Osteoblast (primary cell): Measurements from ENCODE around the gene TSPAN10. TPM values are rescaled to one million over a fixed set of nuclear protein-coding genes. Genes with fewer than 3 reads are reported as not detected.

ENCODE experiments used
- DNase-seq: peaks from one replicate; pipeline ENCODE4 v3.0.0; 2011; ENCODE audit warnings: low spot score, mixed read lengths; ENCODE audit not compliant: insufficient read length; ENCODE audit errors: missing footprints
- H2AFZ ChIP-seq: 2 replicates; pipeline ENCODE4 v1.6.0; 2011; ENCODE audit warnings: mild to moderate bottlenecking, low read length
- H3K27ac ChIP-seq: 2 replicates; pipeline ENCODE4 v1.5.1; 2011; ENCODE audit warnings: mild to moderate bottlenecking, low read depth, low read length, moderate library complexity
- H3K27me3 ChIP-seq: 2 replicates; pipeline ENCODE4 v1.6.0; 2012; ENCODE audit warnings: mild to moderate bottlenecking, control low read depth, inconsistent platforms, low read length, moderate library complexity; ENCODE audit not compliant: insufficient read depth
- H3K36me3 ChIP-seq: 2 replicates; pipeline ENCODE4 v1.5.1; 2011; ENCODE audit warnings: mild to moderate bottlenecking, low read length, control low read depth, moderate library complexity; ENCODE audit not compliant: insufficient read depth
- H3K4me1 ChIP-seq: 2 replicates; pipeline ENCODE4 v1.5.1; 2011; ENCODE audit warnings: mild to moderate bottlenecking, low read length, control low read depth, moderate library complexity; ENCODE audit not compliant: insufficient read depth
- H3K4me2 ChIP-seq: 2 replicates; pipeline ENCODE4 v1.6.0; 2011; ENCODE audit warnings: mild to moderate bottlenecking, low read length; ENCODE audit not compliant: insufficient read depth
- H3K4me3 ChIP-seq: fragments of 200-600 bp; sonication (generic); 3 replicates; pipeline ENCODE4 v1.5.1; 2012; ENCODE audit warnings: mild to moderate bottlenecking, low read length, inconsistent platforms; ENCODE audit not compliant: insufficient read depth
- H3K79me2 ChIP-seq: 2 replicates; pipeline ENCODE4 v1.6.0; 2012; ENCODE audit warnings: mild to moderate bottlenecking, low read length, control low read depth, inconsistent platforms; ENCODE audit not compliant: insufficient read depth
- H3K9me3 ChIP-seq: 2 replicates; pipeline ENCODE4 v1.5.1; 2011; ENCODE audit warnings: low read depth, low read length, control low read depth
- H4K20me1 ChIP-seq: 2 replicates; pipeline ENCODE4 v1.6.0; 2012; ENCODE audit warnings: mild to moderate bottlenecking, low read length, control low read depth; ENCODE audit not compliant: insufficient read depth
- total RNA-seq: library from RNA; depleted of rRNA; stranded (reverse); fragments of >200 nt; gene quantifications from 2 replicates; pipeline ENCODE4 v1.2.3, GENCODE V29; 2012
- TF ChIP-seq, protein P1 (sequence below): IDR thresholded peaks from 2 replicates; pipeline ENCODE4 v1.5.1; 2011; ENCODE audit warnings: mild to moderate bottlenecking, low read depth, low read length, moderate library complexity; ENCODE audit errors: extremely low read depth

The TSPAN10 gene
- total RNA-seq, 1 donor, result 2.9 TPM

- Histone ChIP-seq H2AFZ (no peak overlapping the region), H3K36me3 (peaks cover 10% of the 10 kb centered on the region), H3K4me2 (no peak overlapping the region), H3K4me1 (peaks cover 8% of the 10 kb centered on the region), H3K27ac (no peak overlapping the region), H3K79me2 (peaks cover 18% of the 10 kb centered on the region), H4K20me1 (no peaks in the 10 kb centered on the region), H3K9me3 (no peaks in the 10 kb centered on the region), H3K27me3 (no peaks in the 10 kb centered on the region), H3K4me3 (no peak overlapping the region)
- DNase-seq, result no peak
- TF ChIP-seq, protein P1, sequence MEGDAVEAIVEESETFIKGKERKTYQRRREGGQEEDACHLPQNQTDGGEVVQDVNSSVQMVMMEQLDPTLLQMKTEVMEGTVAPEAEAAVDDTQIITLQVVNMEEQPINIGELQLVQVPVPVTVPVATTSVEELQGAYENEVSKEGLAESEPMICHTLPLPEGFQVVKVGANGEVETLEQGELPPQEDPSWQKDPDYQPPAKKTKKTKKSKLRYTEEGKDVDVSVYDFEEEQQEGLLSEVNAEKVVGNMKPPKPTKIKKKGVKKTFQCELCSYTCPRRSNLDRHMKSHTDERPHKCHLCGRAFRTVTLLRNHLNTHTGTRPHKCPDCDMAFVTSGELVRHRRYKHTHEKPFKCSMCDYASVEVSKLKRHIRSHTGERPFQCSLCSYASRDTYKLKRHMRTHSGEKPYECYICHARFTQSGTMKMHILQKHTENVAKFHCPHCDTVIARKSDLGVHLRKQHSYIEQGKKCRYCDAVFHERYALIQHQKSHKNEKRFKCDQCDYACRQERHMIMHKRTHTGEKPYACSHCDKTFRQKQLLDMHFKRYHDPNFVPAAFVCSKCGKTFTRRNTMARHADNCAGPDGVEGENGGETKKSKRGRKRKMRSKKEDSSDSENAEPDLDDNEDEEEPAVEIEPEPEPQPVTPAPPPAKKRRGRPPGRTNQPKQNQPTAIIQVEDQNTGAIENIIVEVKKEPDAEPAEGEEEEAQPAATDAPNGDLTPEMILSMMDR, result no peak
Measured at GRCh38 chr17:81662002-81662401, 25.0 kb downstream of the TSPAN10 start.

DNA sequence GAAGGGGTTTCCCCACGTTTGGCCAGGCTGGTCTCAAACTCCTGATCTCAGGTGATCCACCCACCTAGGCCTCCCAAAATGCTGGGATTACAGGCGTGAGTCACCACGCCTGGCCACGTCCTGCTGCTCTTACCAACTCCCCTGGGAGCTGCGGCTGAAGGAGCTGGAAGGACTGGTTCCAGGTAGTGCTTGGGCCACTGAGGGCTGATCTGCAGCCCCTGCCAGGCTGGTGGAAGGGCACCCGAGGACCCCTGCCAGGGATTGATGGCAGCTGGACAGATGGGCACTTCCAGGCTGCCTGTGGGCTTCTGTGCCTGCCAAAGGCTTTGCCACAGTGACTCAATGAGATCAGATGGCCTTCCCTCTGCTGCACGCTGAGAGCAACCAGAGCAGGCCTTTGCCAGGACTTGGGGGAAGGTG, 27.1 kb downstream of the TSPAN10 start:
- Histone ChIP-seq H3K36me3 (peaks cover 12% of the 10 kb centered on the region), H2AFZ (no peak overlapping the region), H3K9me3 (no peaks in the 10 kb centered on the region), H3K79me2 (peaks cover 32% of the 10 kb centered on the region), H3K4me2 (no peak overlapping the region), H3K27ac (no peak overlapping the region), H3K4me1 (peaks cover 13% of the 10 kb centered on the region), H3K27me3 (no peaks in the 10 kb centered on the region), H4K20me1 (no peaks in the 10 kb centered on the region), H3K4me3 (no peak overlapping the region)
- TF ChIP-seq, protein P1, result no peak
- DNase-seq, result peak; percentile 71

DNA sequence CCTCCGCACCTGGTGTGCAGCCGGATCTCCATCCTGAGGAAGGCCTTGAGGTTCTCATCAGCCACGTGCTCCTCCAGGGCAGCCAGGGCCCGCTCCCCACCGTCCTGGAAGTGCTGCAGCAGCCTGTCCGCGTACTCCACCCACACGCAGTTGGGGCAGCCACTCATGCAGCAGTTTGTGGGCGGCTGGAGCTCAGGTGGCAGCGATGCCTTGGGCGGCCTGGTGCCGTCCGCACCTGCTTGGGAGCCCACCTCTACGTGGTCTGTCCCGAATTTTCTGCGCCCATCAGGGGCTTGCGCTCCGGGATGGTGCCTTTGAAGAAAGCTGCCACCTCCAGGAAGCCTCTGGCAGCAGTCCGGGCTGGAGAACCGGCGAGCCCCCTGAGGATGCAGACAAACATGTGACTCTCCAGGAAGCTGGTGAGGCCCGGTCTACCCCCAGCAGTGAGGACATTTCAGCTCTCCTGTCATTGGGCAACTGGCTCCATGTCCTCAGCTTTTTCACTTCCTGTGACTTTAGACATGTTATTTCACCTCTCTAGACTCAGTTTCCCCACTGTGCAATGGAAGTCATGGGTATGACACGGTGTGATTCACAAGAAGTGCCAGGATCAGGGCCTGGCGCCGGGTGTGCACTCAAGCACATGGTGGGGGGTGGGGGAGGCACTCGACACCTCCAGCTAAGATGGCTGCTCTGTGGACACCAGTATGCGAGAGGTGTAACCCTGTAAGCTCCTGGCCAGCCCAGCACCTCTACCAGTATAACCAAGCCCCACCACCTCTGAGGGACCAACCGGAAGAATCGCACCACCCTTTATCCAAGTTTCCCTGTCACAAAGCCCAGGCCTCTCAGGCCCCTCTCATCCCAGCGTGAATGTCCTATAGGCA, 28.5 kb downstream of the TSPAN10 start:
- H2AFZ ChIP-seq, result peak overlapping the region; percentile 90
- H3K27ac ChIP-seq, result peak overlapping the region; percentile 74
- peaks cover 16% of the 10 kb centered on the region for H3K36me3 ChIP-seq
- H3K79me2 ChIP-seq, result peaks cover 35% of the 10 kb centered on the region
- TF ChIP-seq, protein P1, result no peak
- H3K4me1 ChIP-seq, result peaks cover 13% of the 10 kb centered on the region
- DNase-seq, result peak; percentile 89
- H3K9me3 ChIP-seq, result no peaks in the 10 kb centered on the region
- no peaks in the 10 kb centered on the region for H3K27me3 ChIP-seq
- H3K4me3 ChIP-seq, result peak overlapping the region; percentile 89
- no peaks in the 10 kb centered on the region for H4K20me1 ChIP-seq
- peak overlapping the region; percentile 98 for H3K4me2 ChIP-seq

- peaks cover 35% of the 10 kb centered on the region for H3K79me2 ChIP-seq
Measured at GRCh38 chr17:81666092-81666341, 29.0 kb downstream of the TSPAN10 start.

More at GRCh38 chr17:81666092-81666341, 29.0 kb downstream of the TSPAN10 start:
- H3K9me3 ChIP-seq, result no peaks in the 10 kb centered on the region
- TF ChIP-seq, protein P1, result no peak
- H4K20me1 ChIP-seq, result no peaks in the 10 kb centered on the region
- H3K4me2 ChIP-seq, result peak overlapping the region; percentile 98
- H3K4me1 ChIP-seq, result peaks cover 13% of the 10 kb centered on the region
- H2AFZ ChIP-seq, result peak overlapping the region; percentile 90
- H3K27ac ChIP-seq, result peak overlapping the region; percentile 74
- no peaks in the 10 kb centered on the region for H3K27me3 ChIP-seq
- peaks cover 16% of the 10 kb centered on the region for H3K36me3 ChIP-seq
- H3K4me3 ChIP-seq, result peak overlapping the region; percentile 89
- DNase-seq, result peak; percentile 90
